ENCODE measurements around the gene DHDDS. TPM values are rescaled to one million over a fixed set of nuclear protein-coding genes. Genes with fewer than 3 reads are reported as not detected.

The DHDDS gene
- total RNA-seq, 4 donors from 2014 or later: 7.1 to 42.6 (median 26.6) TPM

- no peak for DNase-seq
- Histone ChIP-seq H3K27me3 (no peaks in the 10 kb centered on the region), H3K4me1 (no peaks in the 10 kb centered on the region), H3K27ac (no peak overlapping the region), H3K9me3 (no peaks in the 10 kb centered on the region), H3K4me3 (no peak overlapping the region), H3K36me3 (no peaks in the 10 kb centered on the region)
- intact Hi-C loops (cut with DNase I; ENCODE audit: low total_unique reads): no loop called here
- TF ChIP-seq CTCF (IDR thresholded peaks at IDR 0.05) (no peak), POLR2A (IDR thresholded peaks at IDR 0.05) (no peak)
Observed at GRCh38 chr1:26418865-26419349, 13.2 kb upstream of the DHDDS start.

GRCh38 chr1:26419494-26419893 is 12.6 kb upstream of the DHDDS start:
- no peak for DNase-seq
- Histone ChIP-seq H3K4me3 (no peak overlapping the region), H3K36me3 (no peaks in the 10 kb centered on the region), H3K9me3 (no peaks in the 10 kb centered on the region), H3K27ac (no peak overlapping the region), H3K4me1 (no peaks in the 10 kb centered on the region), H3K27me3 (peaks cover 0 to 5% of the 10 kb centered on the region in 2 donors)
- no peak for TF ChIP-seq CTCF (IDR thresholded peaks at IDR 0.05)
- TF ChIP-seq POLR2A (IDR thresholded peaks at IDR 0.05): no peak
- intact Hi-C loops (cut with DNase I; ENCODE audit: low total_unique reads): no loop called here

GRCh38 chr1:26429721-26430120 is 2.4 kb upstream of the DHDDS start:
- peaks cover 0 to 10% of the 10 kb centered on the region in 2 donors for H3K4me1 ChIP-seq
- no peaks in the 10 kb centered on the region for H3K9me3 ChIP-seq
- no peak overlapping the region for H3K4me3 ChIP-seq
- H3K36me3 ChIP-seq: no peaks in the 10 kb centered on the region
- intact Hi-C loops (cut with DNase I; ENCODE audit: low total_unique reads): no loop called here
- peaks cover 0 to 2% of the 10 kb centered on the region in 2 donors for H3K27me3 ChIP-seq
- TF ChIP-seq POLR2A (IDR thresholded peaks at IDR 0.05) (no peak), CTCF (IDR thresholded peaks at IDR 0.05) (no peak)
- no peak overlapping the region for H3K27ac ChIP-seq
- DNase-seq: no peak

- peak overlapping the region; percentile 57 to 79 for H3K27ac ChIP-seq
- H3K4me3 ChIP-seq: peak overlapping the region; percentile 60 to 64
- H3K9me3 ChIP-seq: no peaks in the 10 kb centered on the region
- intact Hi-C loops (cut with DNase I; ENCODE audit: low total_unique reads): no loop called here
- TF ChIP-seq POLR2A (IDR thresholded peaks at IDR 0.05): no peak
- TF ChIP-seq CTCF (IDR thresholded peaks at IDR 0.05): no peak
- H3K4me1 ChIP-seq: peaks cover 0 to 10% of the 10 kb centered on the region in 2 donors
- no peak for DNase-seq
- H3K27me3 ChIP-seq: no peaks in the 10 kb centered on the region
- no peaks in the 10 kb centered on the region for H3K36me3 ChIP-seq
Observed at GRCh38 chr1:26432793-26433192, 672 bp downstream of the DHDDS start.

GRCh38 chr1:26434161-26434752 is 2.1 kb downstream of the DHDDS start:
- no peak overlapping the region for H3K27ac ChIP-seq
- peaks cover 0 to 10% of the 10 kb centered on the region in 2 donors for H3K4me1 ChIP-seq
- no peaks in the 10 kb centered on the region for H3K9me3 ChIP-seq
- H3K36me3 ChIP-seq: no peaks in the 10 kb centered on the region
- no peaks in the 10 kb centered on the region for H3K27me3 ChIP-seq
- TF ChIP-seq POLR2A (IDR thresholded peaks at IDR 0.05) (no peak), CTCF (IDR thresholded peaks at IDR 0.05) (no peak)
- intact Hi-C loops (cut with DNase I; ENCODE audit: low total_unique reads): no loop called here
- DNase-seq: no peak
- no peak overlapping the region for H3K4me3 ChIP-seq

Measured in uterus (tissue), 4 donors.